ENCODE data around the gene MAN1C1. TPM values are rescaled to one million over a fixed set of nuclear protein-coding genes. Genes with fewer than 3 reads are reported as not detected.
"Not testable (repeated sequence)": the region's sequence is repeated elsewhere in the genome, so short reads cannot be mapped to it uniquely, and the experiment has no call there.

The MAN1C1 gene
- total RNA-seq, 2 donors from 2014 or later = 2.2 to 4.3 TPM

- no peaks in the 10 kb centered on the region for H3K4me1 Mint-ChIP-seq
- no peak overlapping the region for H3K4me3 Mint-ChIP-seq
- H3K27me3 Mint-ChIP-seq (ENCODE audit: insufficient read depth) = peaks cover 8% of the 10 kb centered on the region
- no peak overlapping the region for H3K4me3 ChIP-seq (ENCODE audit: low read length)
- H3K27me3 ChIP-seq (ENCODE audit: control insufficient read depth, insufficient read depth, low read length, poor library complexity, severe bottlenecking) = no peaks in the 10 kb centered on the region
- no peak for TF ChIP-seq CTCF (conservative IDR thresholded peaks at IDR 0.05)
- no peaks in the 10 kb centered on the region for H3K4me1 ChIP-seq (ENCODE audit: control insufficient read depth, insufficient read depth, low read length)
- H3K9me3 ChIP-seq (ENCODE audit: control insufficient read depth, low read length) = peaks cover 4% of the 10 kb centered on the region
- no peak overlapping the region for H3K9ac ChIP-seq (ENCODE audit: extremely low read depth, low read length, poor library complexity, severe bottlenecking)
- WGBS, 2 experiments (ENCODE audit: insufficient coverage in 1 of 2, insufficient read length in 1 of 2) = 100% methylated on average over 1 of the region's 1 CpG; no CpG with 5 or more reads in 1 of the 2 experiments
- H3K9me3 Mint-ChIP-seq = peaks cover 2% of the 10 kb centered on the region
- H3K36me3 ChIP-seq (ENCODE audit: control insufficient read depth, insufficient read depth, low read length) = no peaks in the 10 kb centered on the region
- DNase-seq = no peak
- H3K36me3 Mint-ChIP-seq (ENCODE audit: low read depth) = no peaks in the 10 kb centered on the region
- H3K27ac ChIP-seq (ENCODE audit: low read depth, low read length) = no peak overlapping the region
- no peak overlapping the region for H3K27ac Mint-ChIP-seq
Measured at GRCh38 chr1:25598879-25599278, 17.7 kb upstream of the MAN1C1 start.

- H3K9me3 Mint-ChIP-seq = peaks cover 2% of the 10 kb centered on the region
- H3K4me1 Mint-ChIP-seq = no peaks in the 10 kb centered on the region
- DNase-seq = no peak
- no peaks in the 10 kb centered on the region for H3K36me3 Mint-ChIP-seq (ENCODE audit: low read depth)
- Histone ChIP-seq H3K36me3 (ENCODE audit: control insufficient read depth, insufficient read depth, low read length) (no peaks in the 10 kb centered on the region), H3K4me3 (ENCODE audit: low read length) (no peak overlapping the region), H3K9ac (ENCODE audit: extremely low read depth, low read length, poor library complexity, severe bottlenecking) (no peak overlapping the region), H3K9me3 (ENCODE audit: control insufficient read depth, low read length) (peaks cover 4% of the 10 kb centered on the region), H3K4me1 (ENCODE audit: control insufficient read depth, insufficient read depth, low read length) (no peaks in the 10 kb centered on the region), H3K27me3 (ENCODE audit: control insufficient read depth, insufficient read depth, low read length, poor library complexity, severe bottlenecking) (no peaks in the 10 kb centered on the region), H3K27ac (ENCODE audit: low read depth, low read length) (no peak overlapping the region)
- H3K27ac Mint-ChIP-seq = no peak overlapping the region
- peaks cover 5% of the 10 kb centered on the region for H3K27me3 Mint-ChIP-seq (ENCODE audit: insufficient read depth)
- H3K4me3 Mint-ChIP-seq = no peak overlapping the region
- 89 to 97% methylated on average over 5 to 7 of the region's 7 CpGs for WGBS, 2 experiments (ENCODE audit: insufficient coverage in 1 of 2, insufficient read length in 1 of 2)
- TF ChIP-seq CTCF (conservative IDR thresholded peaks at IDR 0.05) = no peak
Measured at GRCh38 chr1:25599969-25600610, 16.5 kb upstream of the MAN1C1 start.

- H3K4me1 Mint-ChIP-seq; H3K36me3 Mint-ChIP-seq (ENCODE audit: low read depth); H3K4me3 ChIP-seq (ENCODE audit: low read length); H3K4me3 Mint-ChIP-seq; H3K27ac Mint-ChIP-seq; H3K9me3 ChIP-seq (ENCODE audit: control insufficient read depth, low read length); H3K27me3 ChIP-seq (ENCODE audit: control insufficient read depth, insufficient read depth, low read length, poor library complexity, severe bottlenecking); H3K4me1 ChIP-seq (ENCODE audit: control insufficient read depth, insufficient read depth, low read length); H3K27ac ChIP-seq (ENCODE audit: low read depth, low read length); H3K36me3 ChIP-seq (ENCODE audit: control insufficient read depth, insufficient read depth, low read length); H3K9me3 Mint-ChIP-seq; H3K9ac ChIP-seq (ENCODE audit: extremely low read depth, low read length, poor library complexity, severe bottlenecking); DNase-seq; H3K27me3 Mint-ChIP-seq (ENCODE audit: insufficient read depth): not testable (repeated sequence)
- 93 to 95% methylated on average over 2 to 5 of the region's 5 CpGs for WGBS, 2 experiments (ENCODE audit: insufficient coverage in 1 of 2, insufficient read length in 1 of 2)
Measured at GRCh38 chr1:25600971-25601699, 15.5 kb upstream of the MAN1C1 start.

- H3K9me3 Mint-ChIP-seq; H3K4me3 ChIP-seq (ENCODE audit: low read length); DNase-seq; H3K27me3 ChIP-seq (ENCODE audit: control insufficient read depth, insufficient read depth, low read length, poor library complexity, severe bottlenecking); H3K27ac Mint-ChIP-seq; H3K36me3 ChIP-seq (ENCODE audit: control insufficient read depth, insufficient read depth, low read length); H3K4me1 ChIP-seq (ENCODE audit: control insufficient read depth, insufficient read depth, low read length); H3K36me3 Mint-ChIP-seq (ENCODE audit: low read depth); H3K9me3 ChIP-seq (ENCODE audit: control insufficient read depth, low read length); H3K4me3 Mint-ChIP-seq; H3K9ac ChIP-seq (ENCODE audit: extremely low read depth, low read length, poor library complexity, severe bottlenecking); H3K4me1 Mint-ChIP-seq; H3K27ac ChIP-seq (ENCODE audit: low read depth, low read length): not testable (repeated sequence)
- WGBS, 2 experiments (ENCODE audit: insufficient coverage in 1 of 2, insufficient read length in 1 of 2) = 95 to 100% methylated on average over 12 to 29 of the region's 55 CpGs
- H3K27me3 Mint-ChIP-seq (ENCODE audit: insufficient read depth) = peaks cover 12% of the 10 kb centered on the region
Measured at GRCh38 chr1:25603779-25604538, 12.6 kb upstream of the MAN1C1 start.
